ENCODE data around the gene NCAPG.

NCAPG gene

DNA sequence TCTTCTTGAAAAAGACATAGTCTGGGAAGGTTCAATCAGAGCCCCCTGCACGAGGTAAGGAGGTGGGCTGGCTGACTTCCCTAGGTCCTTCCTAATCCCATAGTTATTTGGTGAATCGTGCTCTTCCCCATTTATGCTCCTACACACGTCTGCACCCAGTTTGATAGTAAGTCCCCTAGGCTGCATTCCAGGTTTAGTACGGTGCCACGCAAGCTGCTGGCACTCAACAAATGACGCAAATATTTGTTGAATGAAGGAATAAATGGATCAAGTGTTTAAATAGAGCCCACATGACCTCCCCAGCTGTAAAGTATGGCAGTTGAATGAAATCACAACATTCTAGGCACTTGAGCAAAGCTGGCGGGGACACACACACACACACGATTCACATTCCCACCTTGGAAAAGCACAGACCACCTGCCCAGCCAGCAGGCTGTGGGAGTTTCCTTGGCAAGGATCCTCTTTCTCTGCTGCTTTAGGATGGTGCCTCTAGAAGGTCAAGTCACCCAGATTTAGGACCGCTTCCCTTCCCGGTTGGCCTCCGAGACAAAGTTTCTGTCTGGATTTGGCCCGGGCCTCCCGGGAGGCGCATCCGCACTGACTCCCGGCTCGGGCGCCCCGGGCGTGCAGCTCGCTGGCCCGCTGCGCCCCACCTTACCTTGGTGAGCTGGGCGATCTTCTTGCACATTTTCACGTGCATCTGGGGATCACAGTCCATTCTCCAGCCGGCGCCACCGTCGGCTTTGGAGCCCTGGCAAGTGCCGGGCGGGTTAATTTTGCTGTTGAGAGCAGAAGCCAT is 30.1 kb upstream of the NCAPG start:
- Histone ChIP-seq H3K9ac (ENCODE audit: insufficient read length, low read depth) (peak overlapping the region; percentile 68), H3K36me3 (ENCODE audit: insufficient read depth, insufficient read length, low read length) (no peaks in the 10 kb centered on the region), H3K4me3 (ENCODE audit: insufficient read length, low read depth) (peak overlapping the region; percentile 44), H3K27me3 (ENCODE audit: insufficient read depth, insufficient read length) (peaks cover 48% of the 10 kb centered on the region), H3K4me1 (ENCODE audit: insufficient read depth, insufficient read length) (no peaks in the 10 kb centered on the region), H3K9me3 (ENCODE audit: insufficient read depth, low read length) (no peaks in the 10 kb centered on the region)
- TF ChIP-seq YY1 (IDR thresholded peaks at IDR 0.05; ENCODE audit: insufficient read depth, insufficient read length): no peak
- TF ChIP-seq ZNF274 (IDR thresholded peaks at IDR 0.05; ENCODE audit: low read depth, low read length): no peak
- TF ChIP-seq SUZ12 (IDR thresholded peaks at IDR 0.05; ENCODE audit: extremely low read depth, insufficient read depth, insufficient read length): no peak
- no peak for DNase-seq (ENCODE audit: low read depth, low spot score)

DNA sequence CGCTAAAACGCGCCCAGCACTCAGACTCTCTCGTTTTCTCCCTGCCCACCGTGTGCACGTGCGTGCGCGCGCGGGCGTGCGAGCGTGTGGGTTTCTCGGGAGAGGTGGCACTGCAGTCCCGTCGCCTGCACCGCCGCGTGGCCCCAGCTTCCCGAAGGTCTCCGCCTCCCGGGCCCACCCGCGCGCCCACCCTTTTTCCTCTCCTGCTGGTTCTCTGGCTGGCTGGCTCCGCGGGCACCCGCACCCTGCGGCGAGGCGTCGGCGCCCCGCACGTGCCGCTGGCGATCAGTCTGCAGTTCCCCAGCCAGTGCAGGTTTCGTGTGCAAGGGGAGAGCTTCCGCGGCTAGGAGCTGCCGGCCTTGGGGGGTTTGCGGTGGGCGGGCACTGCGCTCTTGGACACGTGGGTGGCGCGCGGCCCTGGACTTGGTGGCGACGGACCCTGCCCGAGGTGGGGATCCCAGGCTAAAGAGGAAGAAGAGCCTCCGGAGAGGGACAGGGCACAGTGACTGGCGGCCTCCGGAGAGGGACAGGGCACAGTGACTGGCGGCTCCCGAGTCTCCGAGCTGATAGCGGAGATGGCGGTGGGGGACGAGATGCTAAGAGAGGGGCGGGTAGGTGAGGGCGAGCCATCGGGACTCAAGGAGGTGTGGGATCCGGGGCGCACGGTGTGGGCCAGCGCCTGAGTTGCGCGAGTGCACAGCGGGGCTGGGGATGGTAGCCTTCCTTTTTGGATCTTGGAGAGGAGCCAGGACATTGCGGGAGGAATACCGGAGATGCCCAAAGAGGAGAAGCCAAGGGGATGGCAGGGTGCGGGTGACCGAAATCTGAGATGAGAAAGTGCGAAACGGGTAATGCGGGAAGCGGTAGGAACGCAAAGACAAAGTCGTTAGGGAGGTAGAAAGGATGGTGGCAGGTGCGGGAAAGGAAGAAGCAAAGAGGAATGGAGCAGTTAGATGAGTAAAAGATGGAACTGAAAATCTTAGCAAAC is 29.2 kb upstream of the NCAPG start, which contains the start of gene FAM184B:
TSS of gene FAM184B (minus strand) at position 322 of the 988 bp plus-strand sequence. CDS start 322 bp downstream, outside the sequence.
- TF ChIP-seq ZNF274 (IDR thresholded peaks at IDR 0.05; ENCODE audit: low read depth, low read length) (no peak), YY1 (IDR thresholded peaks at IDR 0.05; ENCODE audit: insufficient read depth, insufficient read length) (no peak), SUZ12 (IDR thresholded peaks at IDR 0.05; ENCODE audit: extremely low read depth, insufficient read depth, insufficient read length) (no peak)
- Histone ChIP-seq H3K4me3 (ENCODE audit: insufficient read length, low read depth) (peak within 1 kb of the TSS; percentile 44), H3K9me3 (ENCODE audit: insufficient read depth, low read length) (no peaks in the 10 kb centered on the region), H3K27me3 (ENCODE audit: insufficient read depth, insufficient read length) (peaks cover 48% of the 10 kb centered on the region), H3K4me1 (ENCODE audit: insufficient read depth, insufficient read length) (no peaks in the 10 kb centered on the region), H3K36me3 (ENCODE audit: insufficient read depth, insufficient read length, low read length) (no peaks in the 10 kb centered on the region), H3K9ac (ENCODE audit: insufficient read length, low read depth) (peak within 1 kb of the TSS; percentile 68)
- no peak for DNase-seq (ENCODE audit: low read depth, low spot score)

DNA sequence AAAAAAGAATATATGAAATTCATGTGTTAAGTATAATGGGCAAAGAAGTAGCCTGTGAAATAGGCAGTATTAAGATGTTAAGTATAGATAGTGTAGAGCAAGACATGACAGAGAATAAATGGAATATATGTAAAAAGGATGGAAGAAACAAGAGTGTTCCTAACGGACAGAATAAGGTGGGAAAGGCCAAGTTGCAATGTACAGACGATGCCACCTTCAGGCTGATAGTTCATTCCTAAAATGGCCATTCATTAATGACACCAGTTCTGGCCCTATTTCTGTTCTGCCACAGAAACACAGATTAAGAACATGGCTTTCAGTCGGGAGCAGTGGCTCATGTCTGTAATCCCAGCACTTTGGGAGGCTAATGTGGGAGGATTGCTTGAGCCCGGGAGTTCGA is 24.9 kb upstream of the NCAPG start:
- no peak for DNase-seq (ENCODE audit: low read depth, low spot score)
- Histone ChIP-seq H3K9ac (ENCODE audit: insufficient read length, low read depth) (no peak overlapping the region), H3K4me3 (ENCODE audit: insufficient read length, low read depth) (no peak overlapping the region), H3K9me3 (ENCODE audit: insufficient read depth, low read length) (no peaks in the 10 kb centered on the region), H3K27me3 (ENCODE audit: insufficient read depth, insufficient read length) (peaks cover 30% of the 10 kb centered on the region), H3K4me1 (ENCODE audit: insufficient read depth, insufficient read length) (no peaks in the 10 kb centered on the region), H3K36me3 (ENCODE audit: insufficient read depth, insufficient read length, low read length) (no peaks in the 10 kb centered on the region)
- no peak for TF ChIP-seq SUZ12 (IDR thresholded peaks at IDR 0.05; ENCODE audit: extremely low read depth, insufficient read depth, insufficient read length)
- TF ChIP-seq ZNF274 (IDR thresholded peaks at IDR 0.05; ENCODE audit: low read depth, low read length): no peak
- TF ChIP-seq YY1 (IDR thresholded peaks at IDR 0.05; ENCODE audit: insufficient read depth, insufficient read length): no peak

DNA sequence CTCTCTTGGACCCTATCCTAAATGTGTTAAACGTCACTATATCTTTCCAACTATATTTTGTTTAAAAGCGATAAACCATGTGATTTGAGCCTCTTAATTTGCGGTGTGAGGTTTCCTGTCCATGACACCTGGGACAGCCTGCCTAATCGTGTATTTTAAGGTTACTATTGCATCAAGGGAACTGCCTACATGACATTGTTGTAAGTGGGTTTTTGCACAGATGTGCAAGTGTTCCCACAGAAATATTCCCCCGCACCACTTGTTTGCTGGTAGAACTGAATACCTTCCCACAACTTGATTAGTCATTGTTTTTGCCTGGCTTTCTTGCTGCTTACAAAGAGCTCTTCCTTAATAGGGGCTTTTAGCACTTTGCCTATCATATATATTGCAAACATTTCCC is 24.2 kb upstream of the NCAPG start:
- no peak overlapping the region for H3K4me3 ChIP-seq (ENCODE audit: insufficient read length, low read depth)
- no peak overlapping the region for H3K9ac ChIP-seq (ENCODE audit: insufficient read length, low read depth)
- no peaks in the 10 kb centered on the region for H3K36me3 ChIP-seq (ENCODE audit: insufficient read depth, insufficient read length, low read length)
- TF ChIP-seq ZNF274 (IDR thresholded peaks at IDR 0.05; ENCODE audit: low read depth, low read length) (no peak), YY1 (IDR thresholded peaks at IDR 0.05; ENCODE audit: insufficient read depth, insufficient read length) (no peak), SUZ12 (IDR thresholded peaks at IDR 0.05; ENCODE audit: extremely low read depth, insufficient read depth, insufficient read length) (no peak)
- no peaks in the 10 kb centered on the region for H3K4me1 ChIP-seq (ENCODE audit: insufficient read depth, insufficient read length)
- no peaks in the 10 kb centered on the region for H3K9me3 ChIP-seq (ENCODE audit: insufficient read depth, low read length)
- DNase-seq (ENCODE audit: low read depth, low spot score): no peak
- H3K27me3 ChIP-seq (ENCODE audit: insufficient read depth, insufficient read length): peaks cover 23% of the 10 kb centered on the region

DNA sequence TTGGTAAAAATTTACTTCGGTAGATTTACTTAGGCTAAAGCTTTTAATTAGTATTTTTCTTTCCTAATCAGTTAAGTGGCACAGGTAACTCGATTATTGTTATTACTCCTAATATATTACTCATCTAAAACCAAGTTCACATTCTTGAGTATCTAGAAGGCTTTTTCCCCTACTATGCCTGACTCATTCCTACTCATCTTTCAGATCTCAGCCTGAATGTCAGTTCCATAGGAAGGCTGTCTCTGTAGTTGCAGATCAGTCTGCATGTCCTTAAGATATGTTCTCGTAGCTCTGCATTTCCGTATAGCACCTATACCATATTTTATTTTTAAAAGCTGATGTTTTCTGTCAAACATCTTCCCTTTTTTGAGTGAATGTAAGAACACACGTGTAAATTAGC is 23.5 kb upstream of the NCAPG start:
- H3K9me3 ChIP-seq (ENCODE audit: insufficient read depth, low read length): no peaks in the 10 kb centered on the region
- H3K4me3 ChIP-seq (ENCODE audit: insufficient read length, low read depth): no peak overlapping the region
- H3K27me3 ChIP-seq (ENCODE audit: insufficient read depth, insufficient read length): peaks cover 15% of the 10 kb centered on the region
- no peaks in the 10 kb centered on the region for H3K4me1 ChIP-seq (ENCODE audit: insufficient read depth, insufficient read length)
- DNase-seq (ENCODE audit: low read depth, low spot score): no peak
- H3K9ac ChIP-seq (ENCODE audit: insufficient read length, low read depth): no peak overlapping the region
- peaks cover 4% of the 10 kb centered on the region for H3K36me3 ChIP-seq (ENCODE audit: insufficient read depth, insufficient read length, low read length)
- TF ChIP-seq ZNF274 (IDR thresholded peaks at IDR 0.05; ENCODE audit: low read depth, low read length): no peak
- TF ChIP-seq YY1 (IDR thresholded peaks at IDR 0.05; ENCODE audit: insufficient read depth, insufficient read length): no peak
- TF ChIP-seq SUZ12 (IDR thresholded peaks at IDR 0.05; ENCODE audit: extremely low read depth, insufficient read depth, insufficient read length): no peak

DNA sequence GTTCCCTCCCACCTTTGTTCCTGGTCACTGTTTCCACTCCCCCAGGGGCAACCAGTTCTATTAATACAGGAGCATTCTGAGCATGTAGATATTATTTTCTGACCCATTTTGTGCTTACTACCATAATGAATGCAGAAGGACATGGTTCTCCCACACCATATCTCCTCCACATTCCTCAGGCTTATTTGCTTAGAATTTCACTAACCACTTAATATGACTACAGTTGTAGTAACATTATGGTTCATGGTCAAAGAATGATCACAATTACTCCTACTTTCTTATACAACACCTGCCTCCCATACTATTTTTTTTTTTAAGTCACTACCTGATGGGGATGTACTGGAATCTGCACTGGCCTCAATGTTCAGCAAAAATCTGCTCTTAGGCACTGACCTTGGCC is 21.8 kb upstream of the NCAPG start:
- no peak for DNase-seq (ENCODE audit: low read depth, low spot score)
- H3K9ac ChIP-seq (ENCODE audit: insufficient read length, low read depth): no peak overlapping the region
- peaks cover under 1% of the 10 kb centered on the region for H3K27me3 ChIP-seq (ENCODE audit: insufficient read depth, insufficient read length)
- no peak overlapping the region for H3K4me3 ChIP-seq (ENCODE audit: insufficient read length, low read depth)
- H3K36me3 ChIP-seq (ENCODE audit: insufficient read depth, insufficient read length, low read length): peaks cover 5% of the 10 kb centered on the region
- H3K4me1 ChIP-seq (ENCODE audit: insufficient read depth, insufficient read length): no peaks in the 10 kb centered on the region
- H3K9me3 ChIP-seq (ENCODE audit: insufficient read depth, low read length): no peaks in the 10 kb centered on the region
- TF ChIP-seq SUZ12 (IDR thresholded peaks at IDR 0.05; ENCODE audit: extremely low read depth, insufficient read depth, insufficient read length) (no peak), YY1 (IDR thresholded peaks at IDR 0.05; ENCODE audit: insufficient read depth, insufficient read length) (no peak), ZNF274 (IDR thresholded peaks at IDR 0.05; ENCODE audit: low read depth, low read length) (no peak)

Measured in NT2/D1 (cell line).